GM12874 (cell line): Measurements from ENCODE around the gene OTUD4.

ENCODE experiments used
- TF ChIP-seq, protein P1 (sequence below): IDR thresholded peaks from 2 replicates; pipeline ENCODE4 v1.5.1; 2011; ENCODE audit warnings: low read depth, mild to moderate bottlenecking, control low read depth, low read length, moderate library complexity; ENCODE audit not compliant: insufficient read depth

OTUD4 gene

DNA sequence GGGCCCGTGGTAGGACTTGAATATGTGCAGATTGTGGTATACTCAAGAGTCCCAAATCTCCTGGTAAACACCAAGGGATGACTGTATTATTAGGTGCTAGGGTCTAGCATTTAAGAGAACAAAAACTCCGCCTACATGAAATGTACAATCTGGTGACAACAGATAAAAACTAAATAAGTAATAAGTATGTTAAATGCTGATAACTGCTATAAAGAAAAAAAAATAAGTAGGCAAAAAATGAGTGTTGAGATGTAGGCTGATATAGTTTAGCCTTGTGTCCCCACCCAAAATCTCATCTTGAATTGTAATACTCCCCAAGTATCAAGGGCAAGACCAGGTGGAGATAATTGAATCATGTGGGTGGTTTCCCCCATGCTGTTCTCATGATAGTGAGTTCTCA, 23.4 kb downstream of the OTUD4 start:
- TF ChIP-seq, protein P1, sequence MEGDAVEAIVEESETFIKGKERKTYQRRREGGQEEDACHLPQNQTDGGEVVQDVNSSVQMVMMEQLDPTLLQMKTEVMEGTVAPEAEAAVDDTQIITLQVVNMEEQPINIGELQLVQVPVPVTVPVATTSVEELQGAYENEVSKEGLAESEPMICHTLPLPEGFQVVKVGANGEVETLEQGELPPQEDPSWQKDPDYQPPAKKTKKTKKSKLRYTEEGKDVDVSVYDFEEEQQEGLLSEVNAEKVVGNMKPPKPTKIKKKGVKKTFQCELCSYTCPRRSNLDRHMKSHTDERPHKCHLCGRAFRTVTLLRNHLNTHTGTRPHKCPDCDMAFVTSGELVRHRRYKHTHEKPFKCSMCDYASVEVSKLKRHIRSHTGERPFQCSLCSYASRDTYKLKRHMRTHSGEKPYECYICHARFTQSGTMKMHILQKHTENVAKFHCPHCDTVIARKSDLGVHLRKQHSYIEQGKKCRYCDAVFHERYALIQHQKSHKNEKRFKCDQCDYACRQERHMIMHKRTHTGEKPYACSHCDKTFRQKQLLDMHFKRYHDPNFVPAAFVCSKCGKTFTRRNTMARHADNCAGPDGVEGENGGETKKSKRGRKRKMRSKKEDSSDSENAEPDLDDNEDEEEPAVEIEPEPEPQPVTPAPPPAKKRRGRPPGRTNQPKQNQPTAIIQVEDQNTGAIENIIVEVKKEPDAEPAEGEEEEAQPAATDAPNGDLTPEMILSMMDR, result no peak

DNA sequence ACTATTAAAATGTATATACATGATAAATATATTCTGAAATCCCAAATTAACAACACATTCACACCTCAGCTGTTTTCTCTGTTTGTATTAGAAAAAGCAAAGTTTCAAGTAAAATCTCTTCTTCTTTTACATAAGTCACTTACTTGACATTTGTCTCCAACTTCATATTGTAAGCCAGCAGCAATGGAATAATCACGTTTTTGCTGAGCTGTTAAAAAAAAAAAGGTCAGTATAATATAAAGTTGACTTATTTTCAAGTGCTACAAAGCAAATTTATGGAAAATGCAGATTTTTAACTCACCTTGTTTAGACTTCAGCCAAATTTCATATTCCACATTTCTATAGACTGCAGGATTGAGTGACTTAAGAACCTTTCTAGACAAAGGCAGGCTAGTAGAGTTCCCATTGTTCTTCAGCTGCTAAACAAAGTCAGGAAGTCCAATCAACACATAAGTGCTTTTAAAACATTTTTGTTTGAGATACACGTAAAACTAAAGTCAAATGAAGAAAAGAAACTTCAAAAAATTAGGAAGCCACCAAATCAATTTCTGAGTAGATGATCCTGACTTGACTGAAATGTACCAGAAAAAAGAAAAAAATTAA, 25.0 kb downstream of the OTUD4 start:
- TF ChIP-seq, protein P1, result no peak

DNA sequence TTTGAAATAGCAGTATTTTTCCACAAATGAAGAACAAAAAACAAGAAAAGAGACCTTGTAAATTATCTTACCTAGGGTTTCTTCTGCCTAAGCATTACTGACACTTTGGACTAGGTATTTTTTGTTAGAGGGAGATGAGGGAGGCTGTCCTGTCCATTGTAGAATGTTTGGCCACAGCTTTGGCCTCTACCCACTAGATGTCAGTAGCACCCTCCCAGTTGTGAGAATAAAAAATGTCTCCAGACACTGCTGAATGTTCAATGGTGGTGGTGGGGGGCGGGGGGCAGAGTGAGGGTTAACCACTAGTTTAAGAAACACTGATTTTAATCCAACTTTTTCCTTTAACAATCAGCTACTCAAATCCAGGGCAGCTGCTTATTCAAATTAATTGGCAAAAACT, 25.8 kb downstream of the OTUD4 start:
- TF ChIP-seq, protein P1, result peak; percentile 64

DNA sequence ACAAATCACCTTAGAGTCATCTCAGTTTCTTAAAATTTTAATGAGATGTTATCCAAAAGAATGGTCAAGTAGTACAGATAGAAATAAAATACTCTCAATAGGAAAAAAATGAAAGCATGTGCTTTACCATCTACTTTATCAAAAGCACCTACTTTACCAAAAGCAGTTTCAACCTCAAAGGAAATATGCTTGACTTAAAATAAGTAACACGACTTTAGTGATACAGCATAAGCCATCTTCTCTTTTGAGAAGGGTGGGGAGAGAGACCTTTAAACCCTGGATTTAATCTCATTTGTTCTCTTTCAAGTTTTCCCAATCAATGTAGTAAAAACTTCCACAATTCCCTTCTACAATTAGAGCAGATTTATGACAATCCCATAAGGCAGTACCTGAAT, 26.5 kb downstream of the OTUD4 start:
- TF ChIP-seq, protein P1, result no peak

DNA sequence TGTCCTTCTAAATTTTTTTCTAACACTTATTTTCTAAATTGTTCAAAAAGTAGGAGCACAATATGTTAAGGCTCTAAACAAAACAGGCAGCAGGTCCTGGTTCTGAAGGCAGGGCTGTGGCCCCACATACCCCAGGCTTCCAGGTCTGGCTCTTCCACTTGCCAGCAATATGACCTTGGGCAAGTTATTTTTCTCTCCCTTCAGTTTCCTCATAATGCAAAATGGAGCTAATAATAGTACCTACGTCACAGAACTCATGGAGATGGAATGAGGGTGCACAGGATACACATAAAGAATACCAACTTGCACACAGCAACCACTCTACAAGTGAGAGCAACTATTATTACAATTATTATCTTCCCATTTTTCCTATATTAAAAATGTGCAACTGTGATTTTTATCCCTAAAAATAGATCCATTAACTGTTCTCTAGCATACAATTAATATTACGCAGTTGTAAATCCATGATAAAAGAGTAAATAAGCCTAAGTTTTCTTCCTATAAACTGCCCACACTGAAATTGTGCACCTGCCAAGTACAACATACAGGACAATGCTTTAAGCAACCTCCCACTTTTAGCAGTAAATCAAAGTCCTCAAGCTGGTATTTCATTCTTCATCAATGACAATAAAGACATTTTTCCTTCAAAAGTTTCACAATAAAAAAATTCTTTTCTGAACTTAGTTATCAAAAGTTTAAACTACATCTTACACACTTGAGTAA, 27.0 kb downstream of the OTUD4 start:
- TF ChIP-seq, protein P1, result no peak

DNA sequence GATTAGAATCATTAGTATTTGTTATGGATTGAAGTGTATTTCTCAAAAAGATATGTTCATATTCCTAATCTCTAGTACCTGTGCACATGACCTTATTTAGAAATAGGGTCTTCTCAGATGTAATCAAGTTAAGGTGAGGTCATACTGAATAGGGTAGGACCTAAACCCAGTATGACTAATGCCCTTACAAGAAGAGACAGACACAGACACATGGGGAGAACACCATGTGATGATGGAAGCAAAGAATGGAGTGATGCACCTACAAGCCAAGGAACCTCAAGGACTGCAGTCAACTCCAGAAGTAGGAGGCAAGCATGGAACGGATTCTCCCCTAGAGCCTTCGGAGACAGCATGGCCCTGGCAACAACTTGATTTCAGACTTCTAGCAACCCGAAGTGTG, 31.4 kb downstream of the OTUD4 start:
- TF ChIP-seq, protein P1, result no peak

DNA sequence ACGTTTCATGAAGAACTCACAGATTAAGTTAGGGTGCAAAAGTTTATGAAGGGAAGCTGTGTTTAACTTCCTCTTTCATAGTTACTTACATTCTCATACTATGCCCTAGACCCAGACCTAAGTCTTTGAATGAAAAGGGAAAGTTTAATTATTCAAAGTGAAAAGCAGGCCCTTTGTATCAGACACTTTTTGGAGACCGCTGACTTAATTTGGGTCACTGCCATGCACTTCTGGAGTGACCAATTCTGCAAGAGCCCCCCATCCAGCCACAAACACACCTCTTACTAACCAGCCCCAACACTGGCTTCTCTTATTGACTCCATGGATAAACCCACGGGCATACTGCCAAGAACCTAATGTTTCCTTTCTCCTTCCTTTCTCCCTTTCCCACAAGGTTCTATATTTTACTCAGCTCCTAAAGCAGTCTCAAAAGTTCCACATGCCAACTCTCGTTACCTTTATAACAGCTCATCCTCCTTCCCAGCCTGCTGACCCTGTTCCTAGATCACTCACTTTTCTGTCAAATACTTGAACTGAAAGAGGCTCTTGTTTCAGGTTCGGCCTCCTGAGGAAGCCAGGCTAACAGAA, 47.8 kb downstream of the OTUD4 start:
- TF ChIP-seq, protein P1, result no peak
